Heart left ventricle (tissue), 16 donors: ENCODE data around the gene NAA38. TPM values are rescaled to one million over a fixed set of nuclear protein-coding genes. Genes with fewer than 3 reads are reported as not detected.

Experiments
- ATAC-seq, 4 donors: fragments of 200-7000 bp; cut with Tn5 transposase; one replicate each; pipeline ENCODE4 v1.9.1; 2020 to 2022; ENCODE audit warnings: moderate library complexity in 4 of 4, mild to moderate bottlenecking in 3 of 4, moderate number of reproducible peaks in 1 of 4
- DNase-seq, 5 donors: peaks; one replicate each; pipeline ENCODE4 v3.0.0-alpha.2; 2020
- H3K27ac ChIP-seq, 12 donors: fragments of 200-600 bp; sonication (generic) in 4 of 12; one replicate each; pipeline versions ENCODE4 v1.5.0 to v1.8.0; 2016 to 2022; ENCODE audit warnings: mild to moderate bottlenecking in 2 of 12
- H3K27me3 ChIP-seq, 9 donors: fragments of 200-600 bp; sonication (generic) in 2 of 9; one replicate each; pipeline versions ENCODE4 v1.5.1 to v1.8.0; 2016 to 2022; ENCODE audit warnings: mild to moderate bottlenecking in 3 of 9
- H3K36me3 ChIP-seq, 9 donors: fragments of 200-600 bp; sonication (generic) in 2 of 9; one replicate each; pipeline versions ENCODE4 v1.5.0 to v1.8.0; 2018 to 2022; ENCODE audit warnings: mild to moderate bottlenecking in 2 of 9
- H3K4me1 ChIP-seq, 12 donors: fragments of 200-600 bp; sonication (generic) in 4 of 12; one replicate each; pipeline versions ENCODE4 v1.5.0 to v1.8.0; 2016 to 2022; ENCODE audit warnings: mild to moderate bottlenecking in 3 of 12
- H3K4me3 ChIP-seq, 12 donors: fragments of 200-600 bp; sonication (generic) in 4 of 12; one replicate each; pipeline versions ENCODE4 v1.5.0 to v1.8.0; 2017 to 2022; ENCODE audit warnings: mild to moderate bottlenecking in 9 of 12, moderate library complexity in 4 of 12
- H3K9me3 ChIP-seq, 12 donors: fragments of 200-600 bp; sonication (generic) in 4 of 12; one replicate each; pipeline versions ENCODE4 v1.5.0 to v1.8.0; 2016 to 2022; ENCODE audit warnings: mild to moderate bottlenecking in 1 of 12
- CTCF ChIP-seq, 12 donors: fragments of 200-600 bp; sonication (generic) in 4 of 12; IDR thresholded peaks; one replicate each; pipeline versions ENCODE4 v1.5.0 to v1.8.0; 2018 to 2022; ENCODE audit warnings: antibody characterized with exemption in 12 of 12, mild to moderate bottlenecking in 5 of 12
- POLR2A ChIP-seq, 2 donors: fragments of 450-650 bp; IDR thresholded peaks; one replicate each; pipeline ENCODE4 v1.6.1; 2017; ENCODE audit warnings: antibody characterized with exemption in 2 of 2, mild to moderate bottlenecking in 2 of 2, moderate library complexity in 2 of 2
- WGBS, 4 donors: extraction: QIAGEN DNeasy Blood & Tissue Kit in 2 of 4; methylation state at CpG; one replicate each; pipeline versions ENCODE4 v1.1.5 to v1.1.7; 2013 to 2018; 5-methylcytosine and 5-hydroxymethylcytosine counted together
- intact Hi-C, 10 donors: fragments of 100-400 bp; cut with DNase I; formaldehyde crosslinking; loops; one replicate each; pipeline versions ENCODE4 v1.11.1 to v1.14.2; 2022
- polyA plus RNA-seq, 2 donors: library from polyadenylated mRNA; stranded (reverse); fragments of 200-250 nt; gene quantifications; one replicate each; pipeline ENCODE4 v1.2.3, GENCODE V29; 2013
- total RNA-seq, 9 donors: library from RNA; depleted of rRNA in 2 of 9; stranded (reverse); fragments of >200 nt in 2 of 9; fragmentation: NEBNext Ultra II Directional in 3 of 9; extraction: Animal tissue kit (Norgen Biotek cat#: 25700) in 3 of 9; gene quantifications; one replicate each; pipeline versions ENCODE4 v1.1.0 to v1.2.4, GENCODE V29; 2016 to 2023
- donor health status: ischemic (EF 13 %, LVEDD 7.1; RV severe dilation, severe dysfunction).
- donor health status: healthy with polysubstance abuse.
- donor health status: DM: no; HTN: yes; CAD: no.
- donor health status: DM: no; HTN: no; CAD: no.
- donor health status: ischemic (EF 25% LVEDD 6.9; RV normal size, moderate dysfunction).
- donor health status: ischemic (EF 25% LVEDD 5.7; RV mildly dilated, moderate dysfunction).
- donor health status: healthy.
- donor health status: DM: yes; HTN: yes; CAD: no.
- donor health status: ischemic (EF 35%, LVEDD 5.7; RV mildly dilated, moderate dysfunction).
- donor health status: nonischemic (EF 11% LVEDD 7.7; RV severe dilation, severe dysfunction).
- donor health status: DM: yes; HTN: yes; CAD: no.
- donor health status: PGD.
- donor health status: ischemic (EF 29% LVEDD 5.4; RV normal size, mild dysfunction).
- donor health status: nonischemic (EF 23%, LVEDD 6.1; RV moderate dilation, normal function).

NAA38 gene
- total and polyA plus RNA-seq, 11 donors, result 60.9 to 179 (median 74.2) TPM

DNA sequence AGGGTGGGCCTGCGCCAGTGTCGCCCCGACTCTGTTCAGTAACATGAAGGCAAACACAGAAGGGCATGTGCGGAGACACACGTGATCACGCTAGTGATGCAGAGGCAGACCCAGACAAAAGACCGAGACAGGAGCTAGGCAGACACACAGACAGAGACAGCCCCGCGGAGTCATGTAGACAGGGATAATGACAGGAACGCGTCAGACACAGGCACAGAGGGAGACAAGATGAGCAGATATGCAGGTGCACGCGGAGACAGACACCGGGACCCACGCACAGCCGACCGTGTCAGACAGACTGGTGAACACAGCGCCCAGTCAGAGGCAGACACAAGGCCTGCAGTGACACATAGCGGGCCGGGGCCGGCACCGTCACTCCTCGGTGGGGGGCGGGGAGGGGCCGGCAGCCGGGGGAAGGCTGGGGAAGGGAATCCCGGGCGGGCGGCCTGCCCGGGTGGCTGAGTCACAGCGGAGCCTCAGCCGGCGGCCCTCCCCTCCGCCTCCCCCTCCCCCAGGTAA is 15.9 kb downstream of the NAA38 start:
- 2 to 5% (median 3%) methylated on average over 17 to 34 of the region's 34 CpGs for WGBS, 4 donors
- ATAC-seq (peak; percentile 32 to 68 (median 64)), DNase-seq (peak; percentile 92 to 94 (median 92))
- no peak for TF ChIP-seq POLR2A (IDR thresholded peaks at IDR 0.05)
- TF ChIP-seq CTCF (IDR thresholded peaks at IDR 0.05), result peak in 10 of 12 donors; percentile 11 to 61 (median 36)
- intact Hi-C loops, result loop anchor here in 4 of 10 donors (5.0 to 10.0 kb wide), 6 partner anchors 303 to 607 kb away; partner anchors contain the start of genes PER1 (in 2 of the 4), CHRNB1 (in 1 of the 4), DVL2 (in 1 of the 4) and GABARAP (in 1 of the 4)
- H3K36me3 ChIP-seq, result peaks cover 0 to 27% (median 15%) of the 10 kb centered on the region in 9 donors
- peak overlapping the region; percentile 48 to 90 (median 80) for H3K4me3 ChIP-seq
- H3K4me1 ChIP-seq, result peaks cover 11 to 82% (median 60%) of the 10 kb centered on the region in 12 donors
- H3K9me3 ChIP-seq, result no peaks in the 10 kb centered on the region
- peak overlapping the region; percentile 66 to 99 (median 95) for H3K27ac ChIP-seq
- no peaks in the 10 kb centered on the region for H3K27me3 ChIP-seq

GRCh38 chr17:7840875-7841274 is 16.5 kb downstream of the NAA38 start:
- TF ChIP-seq CTCF (IDR thresholded peaks at IDR 0.05), result no peak
- TF ChIP-seq POLR2A (IDR thresholded peaks at IDR 0.05), result no peak
- peaks cover 11 to 85% (median 59%) of the 10 kb centered on the region in 12 donors for H3K4me1 ChIP-seq
- H3K27me3 ChIP-seq, result no peaks in the 10 kb centered on the region
- ATAC-seq (no peak), DNase-seq (no peak)
- intact Hi-C loops, result loop anchor here in 4 of 10 donors (5.0 to 10.0 kb wide), 6 partner anchors 304 to 606 kb away; partner anchors contain the start of genes PER1 (in 2 of the 4), CHRNB1 (in 1 of the 4), DVL2 (in 1 of the 4) and GABARAP (in 1 of the 4)
- peak overlapping the region in 8 of 12 donors; percentile 71 to 88 (median 80) for H3K4me3 ChIP-seq
- H3K36me3 ChIP-seq, result peaks cover 0 to 21% (median 9%) of the 10 kb centered on the region in 9 donors
- H3K27ac ChIP-seq, result peak overlapping the region; percentile 66 to 99 (median 95)
- H3K9me3 ChIP-seq, result no peaks in the 10 kb centered on the region
- WGBS, 4 donors, result 73 to 88% (median 76%) methylated on average over 1 of the region's 1 CpG

DNA sequence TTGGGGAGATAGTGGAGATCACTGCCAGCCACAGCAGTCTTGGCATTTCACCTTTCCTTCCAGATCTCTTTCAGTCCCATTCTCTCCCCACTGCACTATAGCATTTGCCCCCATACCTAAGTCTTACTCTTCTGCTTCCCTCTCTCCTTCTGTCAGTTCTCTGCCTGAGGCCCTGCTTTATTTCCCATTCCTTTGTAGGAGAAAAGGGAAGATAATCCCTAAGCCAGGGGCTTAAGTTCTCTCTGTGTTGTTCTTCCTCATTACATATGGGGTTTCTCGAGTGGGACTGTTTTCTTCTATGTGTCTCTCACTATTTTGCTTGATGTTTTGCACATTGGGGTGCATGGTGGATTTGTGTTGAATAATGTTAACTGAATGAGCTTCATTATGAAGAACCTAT is 16.9 kb downstream of the NAA38 start:
- H3K27ac ChIP-seq, result peak overlapping the region in 7 of 12 donors; percentile 95 to 99 (median 97)

More for the DNA sequence above, 16.9 kb downstream of the NAA38 start:
- H3K9me3 ChIP-seq, result no peaks in the 10 kb centered on the region
- no peak for DNase-seq
- H3K36me3 ChIP-seq, result peaks cover 0 to 17% (median 5%) of the 10 kb centered on the region in 9 donors
- TF ChIP-seq POLR2A (IDR thresholded peaks at IDR 0.05) (no peak), CTCF (IDR thresholded peaks at IDR 0.05) (no peak)
- ATAC-seq, result no peak
- intact Hi-C loops, result loop anchor here in 4 of 10 donors (5.0 to 10.0 kb wide), 6 partner anchors 304 to 606 kb away; partner anchors contain the start of genes PER1 (in 2 of the 4), CHRNB1 (in 1 of the 4), DVL2 (in 1 of the 4) and GABARAP (in 1 of the 4)
- 49 to 80% (median 55%) methylated on average over 1 of the region's 1 CpG for WGBS, 4 donors
- peaks cover 6 to 83% (median 55%) of the 10 kb centered on the region in 12 donors for H3K4me1 ChIP-seq
- peak overlapping the region in 1 of 12 donors; percentile 88 for H3K4me3 ChIP-seq
- H3K27me3 ChIP-seq, result no peaks in the 10 kb centered on the region
